Lower leg skin (tissue), 4 donors: ENCODE results near the gene EVA1A. TPM values are rescaled to one million over a fixed set of nuclear protein-coding genes. Genes with fewer than 3 reads are reported as not detected.
"Not testable (repeated sequence)": the region's sequence is repeated elsewhere in the genome, so short reads cannot be mapped to it uniquely, and the experiment has no call there.

Experiments used
- DNase-seq, 2 donors: peaks; one replicate each; pipeline ENCODE4 v3.0.0-alpha.2; 2019; ENCODE audit warnings: low spot score in 2 of 2
- H3K4me3 ChIP-seq: fragments of 200-600 bp; sonication (generic); 2 replicates; pipeline ENCODE4 v1.5.1; 2017; ENCODE audit warnings: mild to moderate bottlenecking, low read depth; ENCODE audit not compliant: poor library complexity, severe bottlenecking
- POLR2A ChIP-seq, 2 donors: fragments of 450-650 bp; IDR thresholded peaks; one replicate each; pipeline ENCODE4 v1.6.1; 2016 to 2017; ENCODE audit warnings: antibody characterized with exemption in 2 of 2, mild to moderate bottlenecking in 1 of 2, moderate library complexity in 1 of 2
- WGBS, 2 donors: methylation state at CpG; one replicate each; pipeline ENCODE4 v1.1.5; 2018; 5-methylcytosine and 5-hydroxymethylcytosine counted together
- intact Hi-C: fragments of 100-400 bp; cut with DNase I; formaldehyde crosslinking; loops from one replicate; pipeline ENCODE4 v1.15.0; 2023; ENCODE audit warnings: low total_unique reads
- total RNA-seq, 4 donors: library from RNA; depleted of rRNA; stranded (reverse); fragments of >200 nt; gene quantifications; one replicate each; pipeline ENCODE4 v1.1.0, GENCODE V29; 2016
- TF ChIP-seq, protein P1 (sequence below), 3 donors: fragments of 450-650 bp; IDR thresholded peaks; one replicate each; pipeline ENCODE4 v1.5.1; 2016; ENCODE audit warnings: antibody characterized with exemption in 3 of 3, mild to moderate bottlenecking in 3 of 3, moderate library complexity in 2 of 3

The EVA1A gene
- total RNA-seq, 4 donors from 2014 or later = 6.6 to 12.9 (median 9.1) TPM

DNA sequence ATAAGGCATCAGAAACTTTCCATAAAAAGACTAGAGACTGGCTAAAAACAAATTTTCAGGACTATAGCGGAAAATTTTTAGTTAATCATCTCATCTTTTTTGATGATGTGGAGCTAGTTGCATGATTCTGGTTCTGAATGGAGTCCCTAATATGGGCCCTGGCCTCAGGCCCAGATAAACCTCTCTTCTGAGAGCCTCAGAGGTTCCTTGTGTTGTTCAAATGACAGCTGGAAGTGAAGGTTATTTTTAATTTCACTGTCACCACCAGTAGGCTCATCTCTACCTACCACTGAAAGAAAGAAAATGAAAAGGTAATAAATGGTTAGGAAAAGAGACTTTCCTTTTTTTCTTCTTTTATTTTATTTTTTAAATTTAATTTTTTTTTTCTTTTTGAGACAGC is 75.9 kb downstream of the EVA1A start:
- no peak overlapping the region for H3K4me3 ChIP-seq
- DNase-seq = no peak
- TF ChIP-seq, protein P1, sequence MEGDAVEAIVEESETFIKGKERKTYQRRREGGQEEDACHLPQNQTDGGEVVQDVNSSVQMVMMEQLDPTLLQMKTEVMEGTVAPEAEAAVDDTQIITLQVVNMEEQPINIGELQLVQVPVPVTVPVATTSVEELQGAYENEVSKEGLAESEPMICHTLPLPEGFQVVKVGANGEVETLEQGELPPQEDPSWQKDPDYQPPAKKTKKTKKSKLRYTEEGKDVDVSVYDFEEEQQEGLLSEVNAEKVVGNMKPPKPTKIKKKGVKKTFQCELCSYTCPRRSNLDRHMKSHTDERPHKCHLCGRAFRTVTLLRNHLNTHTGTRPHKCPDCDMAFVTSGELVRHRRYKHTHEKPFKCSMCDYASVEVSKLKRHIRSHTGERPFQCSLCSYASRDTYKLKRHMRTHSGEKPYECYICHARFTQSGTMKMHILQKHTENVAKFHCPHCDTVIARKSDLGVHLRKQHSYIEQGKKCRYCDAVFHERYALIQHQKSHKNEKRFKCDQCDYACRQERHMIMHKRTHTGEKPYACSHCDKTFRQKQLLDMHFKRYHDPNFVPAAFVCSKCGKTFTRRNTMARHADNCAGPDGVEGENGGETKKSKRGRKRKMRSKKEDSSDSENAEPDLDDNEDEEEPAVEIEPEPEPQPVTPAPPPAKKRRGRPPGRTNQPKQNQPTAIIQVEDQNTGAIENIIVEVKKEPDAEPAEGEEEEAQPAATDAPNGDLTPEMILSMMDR (IDR thresholded peaks at IDR 0.05) = no peak
- no peak for TF ChIP-seq POLR2A (IDR thresholded peaks at IDR 0.05)
- intact Hi-C loops = no loop called here
- WGBS, 2 donors = 94 to 100% methylated on average over 1 of the region's 1 CpG

GRCh38 chr2:75483878-75484277 is 76.9 kb downstream of the EVA1A start:
- no peak overlapping the region for H3K4me3 ChIP-seq
- TF ChIP-seq, protein P1 (IDR thresholded peaks at IDR 0.05) = no peak
- TF ChIP-seq POLR2A (IDR thresholded peaks at IDR 0.05) = no peak
- intact Hi-C loops = no loop called here
- 91 to 95% methylated on average over 6 of the region's 6 CpGs for WGBS, 2 donors
- DNase-seq = no peak

DNA sequence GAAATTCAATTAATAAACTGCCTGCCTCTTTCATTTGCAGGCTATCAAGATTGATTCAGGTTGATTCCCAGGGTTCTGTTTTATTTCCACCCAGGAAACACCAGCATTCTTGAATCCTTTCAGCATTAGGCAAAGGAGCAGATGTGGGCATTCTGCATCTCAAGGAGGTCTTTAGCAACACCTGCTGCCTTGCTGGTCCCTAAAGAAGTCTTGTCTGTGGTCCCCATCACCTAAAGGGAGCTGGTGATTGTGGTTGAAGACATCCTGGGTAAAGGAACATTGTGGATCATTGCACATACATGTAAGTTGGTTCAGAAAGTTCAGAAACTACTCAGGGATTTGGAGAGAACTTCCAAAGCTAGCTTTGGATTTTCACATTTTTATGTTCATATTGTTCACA is 78.3 kb downstream of the EVA1A start:
- no peak overlapping the region for H3K4me3 ChIP-seq
- intact Hi-C loops = no loop called here
- no peak for DNase-seq
- TF ChIP-seq POLR2A (IDR thresholded peaks at IDR 0.05) = no peak
- TF ChIP-seq, protein P1 (IDR thresholded peaks at IDR 0.05) = no peak

GRCh38 chr2:75480971-75481836 is 79.5 kb downstream of the EVA1A start:
- 75 to 80% methylated on average over 6 of the region's 6 CpGs for WGBS, 2 donors
- intact Hi-C loops = no loop called here
- TF ChIP-seq, protein P1 (IDR thresholded peaks at IDR 0.05) = no peak
- no peak for TF ChIP-seq POLR2A (IDR thresholded peaks at IDR 0.05)
- DNase-seq = no peak
- H3K4me3 ChIP-seq = no peak overlapping the region

- DNase-seq, H3K4me3 ChIP-seq, intact Hi-C loops: not testable (repeated sequence)
- 93 to 96% methylated on average over 1 of the region's 1 CpG for WGBS, 2 donors
These were observed 83.0 kb downstream of the EVA1A start for GRCh38 chr2:75477696-75478095.

GRCh38 chr2:75476761-75477160 is 84.0 kb downstream of the EVA1A start:
- intact Hi-C loops = no loop called here
- H3K4me3 ChIP-seq = no peak overlapping the region
- no peak for DNase-seq
- WGBS, 2 donors = 36 to 39% methylated on average over 2 of the region's 2 CpGs
- TF ChIP-seq, protein P1 (IDR thresholded peaks at IDR 0.05) = no peak
- TF ChIP-seq POLR2A (IDR thresholded peaks at IDR 0.05) = no peak
